Epithelial cell of esophagus (primary cell): ENCODE results near the gene LIPT1.
A peak's percentile ranks its signal among the peaks of the same experiment; 100 is the strongest.

Source experiments
- DNase-seq: peaks from one replicate; pipeline ENCODE4 v3.0.0; 2010; ENCODE audit warnings: low read depth
- H3K4me3 ChIP-seq: 2 replicates; pipeline ENCODE4 v1.5.1; 2011; ENCODE audit warnings: mild to moderate bottlenecking, low read length, control low read depth
- TF ChIP-seq, protein P1 (sequence below): IDR thresholded peaks from 2 replicates; pipeline ENCODE4 v1.5.1; 2011; ENCODE audit warnings: low read depth, mild to moderate bottlenecking, low read length, control low read depth, inconsistent platforms; ENCODE audit not compliant: insufficient read depth; ENCODE audit errors: missing control alignments

Gene LIPT1

DNA sequence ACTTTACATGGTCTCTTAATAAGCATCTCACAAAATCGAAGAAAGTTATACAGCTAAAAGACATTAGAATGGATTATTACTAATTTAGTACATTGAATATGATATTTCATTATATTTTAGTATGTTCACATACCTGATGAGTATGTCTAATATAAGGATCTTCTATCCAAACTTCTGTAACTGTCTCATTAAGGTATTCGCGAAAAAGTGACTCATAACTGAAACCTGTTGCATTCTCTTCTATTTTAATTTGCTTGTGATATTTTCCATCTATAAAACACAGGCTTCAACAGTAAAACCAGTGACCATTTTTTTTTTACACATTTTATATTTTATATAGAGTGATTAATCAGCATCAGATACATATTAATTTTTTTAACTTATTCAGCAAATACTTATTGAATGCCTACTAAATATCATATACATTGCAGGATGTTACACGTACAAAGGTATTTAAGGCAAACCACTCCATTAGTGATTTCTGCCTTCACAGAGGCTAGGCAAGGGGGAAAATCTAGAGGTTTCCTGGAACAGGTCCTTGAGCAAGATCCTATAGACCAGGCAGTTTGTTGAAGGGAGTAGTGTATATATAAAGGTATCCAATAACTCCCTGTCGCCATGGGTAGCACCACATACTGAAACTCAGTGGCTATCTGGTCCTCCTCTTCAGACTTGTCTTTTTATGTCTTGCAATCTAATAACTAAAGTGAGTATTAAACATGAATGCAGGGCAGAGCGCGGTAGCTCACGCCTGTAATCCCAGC lies 16.8 kb downstream of the LIPT1 start:
- H3K4me3 ChIP-seq, result no peak overlapping the region
- DNase-seq, result no peak
- TF ChIP-seq, protein P1, sequence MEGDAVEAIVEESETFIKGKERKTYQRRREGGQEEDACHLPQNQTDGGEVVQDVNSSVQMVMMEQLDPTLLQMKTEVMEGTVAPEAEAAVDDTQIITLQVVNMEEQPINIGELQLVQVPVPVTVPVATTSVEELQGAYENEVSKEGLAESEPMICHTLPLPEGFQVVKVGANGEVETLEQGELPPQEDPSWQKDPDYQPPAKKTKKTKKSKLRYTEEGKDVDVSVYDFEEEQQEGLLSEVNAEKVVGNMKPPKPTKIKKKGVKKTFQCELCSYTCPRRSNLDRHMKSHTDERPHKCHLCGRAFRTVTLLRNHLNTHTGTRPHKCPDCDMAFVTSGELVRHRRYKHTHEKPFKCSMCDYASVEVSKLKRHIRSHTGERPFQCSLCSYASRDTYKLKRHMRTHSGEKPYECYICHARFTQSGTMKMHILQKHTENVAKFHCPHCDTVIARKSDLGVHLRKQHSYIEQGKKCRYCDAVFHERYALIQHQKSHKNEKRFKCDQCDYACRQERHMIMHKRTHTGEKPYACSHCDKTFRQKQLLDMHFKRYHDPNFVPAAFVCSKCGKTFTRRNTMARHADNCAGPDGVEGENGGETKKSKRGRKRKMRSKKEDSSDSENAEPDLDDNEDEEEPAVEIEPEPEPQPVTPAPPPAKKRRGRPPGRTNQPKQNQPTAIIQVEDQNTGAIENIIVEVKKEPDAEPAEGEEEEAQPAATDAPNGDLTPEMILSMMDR, result no peak

DNA sequence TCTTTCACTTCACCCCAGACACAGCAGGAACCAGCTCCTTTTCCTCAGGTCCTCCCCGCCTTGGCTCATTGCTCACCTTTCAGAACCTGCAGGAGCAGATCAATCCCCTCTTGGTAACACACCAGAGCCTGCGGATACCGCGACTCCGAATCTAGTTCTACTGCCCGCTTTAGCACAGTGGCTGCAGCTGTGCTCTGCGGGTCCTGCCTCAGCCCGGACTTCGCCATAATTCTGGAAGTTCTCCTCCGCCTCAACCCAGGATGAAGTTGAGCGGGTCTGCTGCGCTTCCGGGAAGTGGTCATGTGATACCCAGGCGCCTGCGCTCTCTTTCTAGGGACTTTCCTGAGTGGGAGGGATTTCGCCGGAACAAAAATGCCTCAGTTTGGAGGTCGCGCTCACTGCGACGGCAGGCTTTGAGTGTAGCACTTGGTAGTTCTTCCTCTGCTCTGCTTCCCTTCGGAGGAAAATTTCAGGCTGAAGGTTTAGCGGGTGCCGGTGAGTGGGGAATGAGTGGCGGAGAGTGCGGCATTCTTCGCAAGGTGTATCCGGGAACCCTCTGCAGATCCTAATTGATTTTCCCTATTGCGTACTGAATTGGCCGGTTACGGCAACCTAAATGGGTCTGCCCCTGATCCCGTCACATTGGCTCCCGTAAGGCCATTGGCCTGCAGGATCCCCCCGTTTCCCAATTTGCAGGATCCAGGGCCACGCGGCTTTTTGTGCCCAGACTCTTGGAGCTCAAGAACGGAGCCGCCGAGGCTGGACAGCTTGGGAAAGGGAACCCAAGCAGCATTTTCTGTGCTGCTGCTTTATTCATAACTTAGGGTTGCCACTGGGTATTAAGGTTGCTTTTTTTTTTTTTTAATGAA lies 26.2 kb downstream of the LIPT1 start, which contains the start of the genes MITD1 and MRPL30:
TSS of gene MITD1 (minus strand) at position 304 of the 869 bp plus-strand sequence. CDS start at position 227, 77 bp downstream.
TSS of gene MRPL30 (plus strand) at position 430 of the 869 bp plus-strand sequence. CDS start 5,020 bp downstream, outside the sequence.
- DNase-seq, result peak; percentile 97
- H3K4me3 ChIP-seq, result peak within 1 kb of the TSS; percentile 92
- TF ChIP-seq, protein P1, result no peak

GRCh38 chr2:99181624-99182000 lies 26.8 kb downstream of the LIPT1 start:
- H3K4me3 ChIP-seq, result peak overlapping the region; percentile 92
- TF ChIP-seq, protein P1, result no peak
- no peak for DNase-seq

DNA sequence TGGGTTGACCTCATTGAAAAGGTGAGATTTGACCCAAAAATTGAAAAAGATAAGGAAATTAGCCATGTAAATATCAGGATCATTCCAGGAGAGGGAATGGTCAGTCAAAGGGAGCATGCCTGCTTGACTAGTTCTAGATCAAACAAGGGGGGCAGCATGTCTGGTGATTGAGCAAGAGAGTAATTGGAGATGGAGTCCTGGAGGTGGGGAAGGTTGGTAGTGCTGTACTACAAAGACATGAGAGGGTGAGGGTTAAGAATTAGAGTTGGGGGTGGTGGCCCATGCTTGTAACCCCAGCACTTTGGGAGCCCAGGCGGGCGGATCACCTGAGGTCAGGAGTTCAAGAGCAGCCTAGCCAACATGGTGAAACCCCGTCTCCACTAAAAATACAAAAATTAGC lies 28.3 kb downstream of the LIPT1 start:
- H3K4me3 ChIP-seq, result no peak overlapping the region
- TF ChIP-seq, protein P1, result no peak
- no peak for DNase-seq

- no peak for DNase-seq
- H3K4me3 ChIP-seq, result no peak overlapping the region
- TF ChIP-seq, protein P1, result no peak
Measured at GRCh38 chr2:99184811-99185210, 30.0 kb downstream of the LIPT1 start.

GRCh38 chr2:99187011-99187410 lies 32.2 kb downstream of the LIPT1 start:
- TF ChIP-seq, protein P1, result no peak
- H3K4me3 ChIP-seq, result no peak overlapping the region
- no peak for DNase-seq
